RWPE1 (cell line): ENCODE measurements around the gene FBXO42.
A peak's percentile ranks its signal among the peaks of the same experiment; 100 is the strongest.

Source experiments
- CTCF ChIA-PET: fragments of 350-600 bp; sonication (Branson Sonifier 250); formaldehyde crosslinking; extraction: SDS; loops from one replicate; lab custom pipeline; 2021; lab: Yijun Ruan, JAX
- POLR2A ChIA-PET: fragments of 400-600 bp; formaldehyde crosslinking; extraction: SDS; loops from one replicate; lab custom pipeline; 2020; ENCODE audit warnings: antibody characterized with exemption; ENCODE audit not compliant: low non-redundant PET; lab: Yijun Ruan, JAX
- DNase-seq: peaks from one replicate; pipeline ENCODE4 v3.0.0; 2012; ENCODE audit warnings: low spot score
- H3K27ac ChIP-seq: fragments of 450-650 bp; 2 replicates; pipeline ENCODE4 v1.5.1; 2017
- CTCF ChIP-seq: fragments of 450-650 bp; conservative IDR thresholded peaks from 2 replicates; pipeline ENCODE4 v1.5.1; 2017; ENCODE audit warnings: low read depth, mild to moderate bottlenecking

Gene FBXO42

GRCh38 chr1:16231331-16232315, 120.7 kb downstream of the FBXO42 start:
- ChIA-PET POLR2A (no interaction called here), CTCF (interaction anchor here (0.6 kb wide), 1 partner anchor 39 kb away, joined by 3 read pairs; no protein-coding TSS in a partner anchor)
- DNase-seq: no peak
- no peak for TF ChIP-seq CTCF
- peak overlapping the region; percentile 3; the same call in 1 of the 2 replicates for H3K27ac ChIP-seq

GRCh38 chr1:16230744-16231143, 121.5 kb downstream of the FBXO42 start:
- no peak for TF ChIP-seq CTCF
- ChIA-PET CTCF (interaction anchor here (0.6 kb wide), 1 partner anchor 39 kb away, joined by 3 read pairs; no protein-coding TSS in a partner anchor), POLR2A (no interaction called here)
- DNase-seq: no peak
- peak overlapping the region; percentile 17; the same call in 1 of the 2 replicates for H3K27ac ChIP-seq

DNA sequence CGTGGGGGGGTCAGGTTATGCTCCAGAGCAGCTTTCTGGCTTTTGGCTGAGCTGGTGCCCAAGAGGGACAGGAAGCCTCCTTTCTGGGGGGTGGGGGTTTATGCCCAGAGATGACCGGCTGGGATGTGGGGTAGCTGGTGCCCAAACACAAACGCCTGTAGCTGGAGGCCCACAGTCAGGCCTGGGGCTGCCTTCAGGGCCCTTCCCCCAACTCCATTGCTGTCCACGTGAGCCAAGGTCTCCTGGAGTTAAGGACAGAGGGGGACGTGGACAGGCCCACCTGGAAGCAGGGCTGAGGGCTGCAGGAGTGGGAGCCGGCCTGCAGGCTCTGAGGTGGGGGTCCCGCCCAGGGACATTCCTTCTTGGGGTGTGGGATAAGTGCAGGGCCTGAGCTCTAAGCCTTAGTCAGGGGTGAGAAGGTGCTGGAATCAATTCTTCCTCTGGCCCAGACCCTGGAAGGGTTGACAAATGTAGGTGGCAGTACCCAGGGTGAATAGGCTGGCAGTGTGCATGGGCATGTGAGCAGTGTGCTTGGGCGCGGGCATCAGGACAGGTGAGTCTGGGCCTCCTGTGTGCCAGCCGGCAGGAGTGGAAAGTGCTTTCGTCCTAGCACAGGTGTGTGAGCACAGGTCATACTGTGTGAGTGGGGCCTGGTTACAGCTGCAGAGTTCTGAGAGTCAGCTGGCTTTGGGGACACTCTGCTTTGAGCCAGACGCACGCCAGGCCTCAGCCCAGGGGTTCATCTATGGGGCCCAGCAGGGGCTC, 122.1 kb downstream of the FBXO42 start:
- POLR2A ChIA-PET: no interaction called here
- no peak for TF ChIP-seq CTCF
- DNase-seq: no peak
- CTCF ChIA-PET: interaction anchor here (0.7 kb wide), 2 partner anchors 14 to 67 kb away, joined by 4 to 6 read pairs; no protein-coding TSS in a partner anchor
- H3K27ac ChIP-seq: peak overlapping the region; percentile 17; the same call in 1 of the 2 replicates

DNA sequence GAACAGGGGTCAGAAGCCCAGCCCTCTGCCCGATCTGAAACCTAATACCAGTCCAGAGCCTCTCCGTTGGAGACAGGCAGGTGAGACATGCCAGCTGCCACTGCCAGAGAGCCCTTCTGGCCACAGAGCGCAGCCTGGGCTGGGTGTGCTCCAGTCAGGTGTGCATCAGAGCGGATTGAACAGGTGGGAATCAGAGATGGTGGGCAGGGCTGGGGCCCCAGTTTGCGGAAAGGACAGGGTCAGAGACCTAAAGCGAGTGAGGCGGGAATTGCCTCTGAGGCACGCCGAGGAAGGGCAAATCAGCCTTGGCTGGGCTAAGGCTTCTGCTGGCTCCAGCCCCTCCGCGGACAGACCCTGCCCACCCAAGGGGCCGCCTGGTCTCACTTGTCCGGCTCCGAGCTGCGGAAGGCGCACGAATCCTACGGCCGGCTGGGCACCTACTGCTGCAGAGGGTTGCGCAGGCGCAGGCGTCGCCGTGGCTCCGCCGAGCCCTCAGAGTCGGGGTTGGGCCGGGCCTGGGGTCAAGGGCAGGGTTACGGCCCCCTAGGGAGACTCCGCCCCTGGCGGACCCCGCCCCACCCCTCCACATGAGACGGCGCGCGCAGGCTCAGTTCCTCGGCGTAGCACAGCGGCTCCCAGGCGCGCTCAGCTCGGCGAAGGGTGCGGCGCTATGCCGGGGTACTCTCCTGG, 125.6 kb downstream of the FBXO42 start:
- POLR2A ChIA-PET: no interaction called here
- CTCF ChIA-PET: no interaction called here

GRCh38 chr1:16226129-16226489, 126.2 kb downstream of the FBXO42 start:
- TF ChIP-seq CTCF: no peak
- DNase-seq: no peak
- POLR2A ChIA-PET: no interaction called here
- no peak overlapping the region for H3K27ac ChIP-seq
- CTCF ChIA-PET: interaction anchor here (0.6 kb wide), 1 partner anchor 288 kb away, joined by 3 read pairs; no protein-coding TSS in a partner anchor

More for the DNA sequence above, 125.6 kb downstream of the FBXO42 start:
- no peak for TF ChIP-seq CTCF
- DNase-seq: no peak
- no peak overlapping the region for H3K27ac ChIP-seq
